ENCODE data around the gene DISP2.
A peak's percentile ranks its signal among the peaks of the same experiment; 100 is the strongest.

The DISP2 gene

GRCh38 chr15:40347559-40348473 is 10.2 kb upstream of the DISP2 start:
- TF ChIP-seq CTCF (IDR thresholded peaks at IDR 0.05; ENCODE audit: borderline replicate concordance, insufficient read depth, low read depth, low read length) = no peak
- no peak overlapping the region for H3K4me3 ChIP-seq (ENCODE audit: low read depth, low read length)

GRCh38 chr15:40348474-40348870 is 9.5 kb upstream of the DISP2 start:
- no peak for TF ChIP-seq CTCF (IDR thresholded peaks at IDR 0.05; ENCODE audit: borderline replicate concordance, insufficient read depth, low read depth, low read length)

GRCh38 chr15:40349163-40349562 is 8.9 kb upstream of the DISP2 start:
- H3K4me3 ChIP-seq (ENCODE audit: low read depth, low read length) = no peak overlapping the region

More at GRCh38 chr15:40348474-40348870, 9.5 kb upstream of the DISP2 start:
- no peak overlapping the region for H3K4me3 ChIP-seq (ENCODE audit: low read depth, low read length)

DNA sequence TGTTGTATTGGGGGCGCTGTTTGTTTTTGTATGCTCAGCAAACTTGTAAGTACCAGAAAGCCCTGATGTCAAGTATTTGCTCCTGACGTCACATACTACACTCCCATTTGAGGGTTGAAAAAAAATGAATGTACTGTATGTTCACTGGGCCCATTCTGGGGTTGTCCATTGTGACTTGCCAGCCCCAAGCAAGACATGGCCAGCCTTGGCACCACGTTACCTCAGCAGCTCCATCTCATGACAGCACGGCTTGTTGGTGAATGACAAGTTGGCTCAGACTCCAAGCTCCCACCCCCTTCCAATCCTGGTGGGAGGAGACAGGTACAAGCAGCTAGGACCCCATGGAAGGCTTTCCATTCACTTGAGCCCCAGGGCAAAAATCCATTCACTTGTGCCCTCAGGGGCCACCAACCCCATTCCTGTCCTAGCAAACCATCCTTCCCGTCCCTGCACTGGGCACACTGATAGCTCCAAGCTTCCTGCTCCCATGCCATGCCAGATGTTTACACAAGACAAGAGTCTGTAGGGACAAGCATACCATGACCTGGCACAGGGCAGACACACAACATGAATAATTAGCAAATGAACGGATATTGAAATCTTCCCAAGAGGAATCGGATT is 5.6 kb upstream of the DISP2 start:
- TF ChIP-seq CTCF (IDR thresholded peaks at IDR 0.05; ENCODE audit: borderline replicate concordance, insufficient read depth, low read depth, low read length) = no peak
- H3K4me3 ChIP-seq (ENCODE audit: low read depth, low read length) = no peak overlapping the region

More at GRCh38 chr15:40349163-40349562, 8.9 kb upstream of the DISP2 start:
- TF ChIP-seq CTCF (IDR thresholded peaks at IDR 0.05; ENCODE audit: borderline replicate concordance, insufficient read depth, low read depth, low read length) = no peak

- TF ChIP-seq CTCF (IDR thresholded peaks at IDR 0.05; ENCODE audit: borderline replicate concordance, insufficient read depth, low read depth, low read length) = no peak
- no peak overlapping the region for H3K4me3 ChIP-seq (ENCODE audit: low read depth, low read length)
These were observed 4.3 kb upstream of the DISP2 start for GRCh38 chr15:40353697-40354096.

- TF ChIP-seq CTCF (IDR thresholded peaks at IDR 0.05; ENCODE audit: borderline replicate concordance, insufficient read depth, low read depth, low read length) = peak; percentile 58
These were observed 3.4 kb upstream of the DISP2 start for GRCh38 chr15:40354408-40355171.

More at GRCh38 chr15:40354408-40355171, 3.4 kb upstream of the DISP2 start:
- H3K4me3 ChIP-seq (ENCODE audit: low read depth, low read length) = no peak overlapping the region
